CD8-positive, alpha-beta memory T cell (primary cell): ENCODE results near the gene LONP1. TPM values are rescaled to one million over a fixed set of nuclear protein-coding genes. Genes with fewer than 3 reads are reported as not detected.
"Not testable (repeated sequence)": the region's sequence is repeated elsewhere in the genome, so short reads cannot be mapped to it uniquely, and the experiment has no call there.

ENCODE experiments used
- CTCF ChIA-PET: fragments of 350-600 bp; sonication (Branson Sonifier 250); formaldehyde crosslinking; loops from one replicate; lab custom pipeline; 2021; ENCODE audit warnings: antibody characterized with exemption; lab: Charles Lee
- POLR2A ChIA-PET: fragments of 350-600 bp; sonication (Branson Sonifier 250); formaldehyde crosslinking; loops from one replicate; lab custom pipeline; 2021; ENCODE audit warnings: antibody characterized with exemption; lab: Charles Lee
- DNase-seq, 5 donors: peaks; one replicate each; pipeline versions ENCODE4 v3.0.0 to v3.0.0-alpha.2; 2020 to 2022; ENCODE audit warnings: mixed read lengths in 1 of 5
- H3K27ac ChIP-seq: one replicate; pipeline ENCODE4 v1.7.0; 2013; ENCODE audit warnings: low read depth, mild to moderate bottlenecking, low read length, moderate library complexity
- H3K27me3 ChIP-seq: 2 replicates; pipeline ENCODE4 v1.7.0; 2013; ENCODE audit warnings: low read length, mild to moderate bottlenecking; ENCODE audit not compliant: insufficient read depth, poor library complexity, severe bottlenecking
- H3K36me3 ChIP-seq: 2 replicates; pipeline ENCODE4 v1.7.0; 2013; ENCODE audit warnings: mild to moderate bottlenecking, low read length, moderate library complexity; ENCODE audit not compliant: insufficient read depth
- H3K4me1 ChIP-seq: 2 replicates; pipeline ENCODE4 v1.7.0; 2013; ENCODE audit warnings: mild to moderate bottlenecking, low read length, moderate library complexity; ENCODE audit not compliant: insufficient read depth
- H3K4me3 ChIP-seq: 2 replicates; pipeline ENCODE4 v1.7.0; 2013; ENCODE audit warnings: mild to moderate bottlenecking, low read length
- H3K9me3 ChIP-seq: 2 replicates; pipeline ENCODE4 v1.7.0; 2013; ENCODE audit warnings: mild to moderate bottlenecking, low read length
- H3K27ac Mint-ChIP-seq, 8 donors: one replicate each; pipeline ENCODE4 v1.8.0; 2020 to 2021; ENCODE audit warnings: mixed read lengths in 8 of 8, mild to moderate bottlenecking in 6 of 8, inconsistent platforms in 3 of 8, moderate library complexity in 3 of 8
- H3K27me3 Mint-ChIP-seq, 2 donors: one replicate each; pipeline ENCODE4 v1.8.0; 2020 to 2021; ENCODE audit warnings: mixed read lengths in 2 of 2, mild to moderate bottlenecking in 1 of 2, moderate library complexity in 1 of 2
- H3K36me3 Mint-ChIP-seq, 3 donors: one replicate each; pipeline ENCODE4 v1.8.0; 2020 to 2021; ENCODE audit warnings: mixed read lengths in 3 of 3, inconsistent platforms in 1 of 3, mild to moderate bottlenecking in 1 of 3
- H3K4me1 Mint-ChIP-seq, 3 donors: one replicate each; pipeline ENCODE4 v1.8.0; 2020 to 2021; ENCODE audit warnings: mixed read lengths in 3 of 3, inconsistent platforms in 1 of 3, mild to moderate bottlenecking in 1 of 3
- H3K4me3 Mint-ChIP-seq, 7 donors: one replicate each; pipeline ENCODE4 v1.8.0; 2020 to 2021; ENCODE audit warnings: mixed read lengths in 7 of 7, mild to moderate bottlenecking in 6 of 7, moderate library complexity in 4 of 7, inconsistent platforms in 2 of 7
- H3K9me3 Mint-ChIP-seq, 5 donors: one replicate each; pipeline ENCODE4 v1.8.0; 2020 to 2022; ENCODE audit warnings: mixed read lengths in 5 of 5, mild to moderate bottlenecking in 3 of 5, moderate library complexity in 2 of 5, inconsistent platforms in 1 of 5
- polyA plus RNA-seq: library from polyadenylated mRNA; unstranded; fragments of 300-500 nt; fragmentation: Illumina TruSeq; gene quantifications from one replicate; pipeline ENCODE4 v1.2.3, GENCODE V29; 2021
- total RNA-seq, 2 experiments: library from RNA; stranded (reverse); gene quantifications; one replicate each; pipeline ENCODE4 v1.2.3, GENCODE V29; 2021

The LONP1 gene
- total and polyA plus RNA-seq, 3 experiments from 2014 or later = 36.0 to 204 (median 179) TPM

DNA sequence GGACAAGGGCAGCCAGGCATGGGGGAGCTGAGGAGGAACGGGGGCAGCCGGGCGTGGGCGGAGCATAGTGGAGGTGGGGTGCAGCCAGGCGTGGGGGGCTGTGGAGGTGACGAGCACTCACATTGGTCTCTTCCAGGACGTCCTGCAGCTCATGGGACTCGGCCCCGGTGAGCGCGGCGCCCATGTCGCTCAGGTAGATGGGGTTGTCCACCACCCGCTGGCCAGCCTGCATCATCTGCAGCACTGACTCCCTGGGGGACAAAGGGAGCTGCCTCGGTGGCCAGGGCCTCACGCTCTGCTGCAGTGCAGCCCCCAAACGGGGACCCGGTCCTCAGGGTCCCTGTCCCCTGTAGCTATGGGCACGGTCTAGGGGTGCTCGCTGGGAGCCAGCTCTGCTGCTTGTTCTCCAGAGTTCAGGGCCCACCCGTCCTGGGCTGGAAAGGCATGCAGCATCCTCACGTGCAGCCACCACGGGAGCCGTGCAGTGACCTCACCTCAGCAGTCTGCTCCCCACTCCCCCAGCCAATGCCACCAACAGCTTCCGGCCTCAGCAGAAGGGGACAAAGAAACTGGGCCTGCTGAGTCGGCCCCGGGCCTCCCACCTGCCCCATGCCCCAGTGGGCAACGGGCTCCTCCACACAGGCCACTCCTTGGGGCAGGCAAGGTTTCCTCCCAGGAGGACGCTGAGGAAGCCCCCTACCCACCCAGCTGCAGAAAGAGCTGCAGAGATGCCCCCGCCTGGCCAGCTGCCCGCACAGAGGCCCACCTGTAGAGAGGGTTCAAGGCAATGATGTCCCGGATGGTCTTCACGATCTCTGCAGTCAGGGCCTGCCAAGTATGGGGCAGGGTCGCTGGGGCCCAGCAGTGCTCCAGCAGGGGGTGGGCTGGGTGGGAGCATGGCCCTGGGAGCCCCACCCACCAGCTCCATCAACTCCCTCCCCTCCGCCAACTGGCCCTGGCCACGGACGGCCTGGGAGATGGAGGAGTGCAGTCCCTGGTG is 12.1 kb downstream of the LONP1 start:
- no peak overlapping the region for H3K27ac Mint-ChIP-seq
- Histone ChIP-seq H3K4me1 (no peaks in the 10 kb centered on the region), H3K9me3 (no peaks in the 10 kb centered on the region), H3K27ac (no peak overlapping the region), H3K36me3 (peaks cover 25% of the 10 kb centered on the region), H3K4me3 (no peak overlapping the region), H3K27me3 (no peaks in the 10 kb centered on the region)
- ChIA-PET CTCF (interaction anchor here (1.5 to 4.2 kb wide), 3 partner anchors 11 to 21 kb away, joined by 3 to 18 read pairs (median 4); partner anchors contain the start of gene RPL36), POLR2A (no interaction called here)
- H3K9me3 Mint-ChIP-seq = no peaks in the 10 kb centered on the region
- H3K4me1 Mint-ChIP-seq = no peaks in the 10 kb centered on the region
- H3K27me3 Mint-ChIP-seq = no peaks in the 10 kb centered on the region
- H3K36me3 Mint-ChIP-seq = peaks cover 0 to 75% (median 0%) of the 10 kb centered on the region in 3 donors
- no peak overlapping the region for H3K4me3 Mint-ChIP-seq
- no peak for DNase-seq

DNA sequence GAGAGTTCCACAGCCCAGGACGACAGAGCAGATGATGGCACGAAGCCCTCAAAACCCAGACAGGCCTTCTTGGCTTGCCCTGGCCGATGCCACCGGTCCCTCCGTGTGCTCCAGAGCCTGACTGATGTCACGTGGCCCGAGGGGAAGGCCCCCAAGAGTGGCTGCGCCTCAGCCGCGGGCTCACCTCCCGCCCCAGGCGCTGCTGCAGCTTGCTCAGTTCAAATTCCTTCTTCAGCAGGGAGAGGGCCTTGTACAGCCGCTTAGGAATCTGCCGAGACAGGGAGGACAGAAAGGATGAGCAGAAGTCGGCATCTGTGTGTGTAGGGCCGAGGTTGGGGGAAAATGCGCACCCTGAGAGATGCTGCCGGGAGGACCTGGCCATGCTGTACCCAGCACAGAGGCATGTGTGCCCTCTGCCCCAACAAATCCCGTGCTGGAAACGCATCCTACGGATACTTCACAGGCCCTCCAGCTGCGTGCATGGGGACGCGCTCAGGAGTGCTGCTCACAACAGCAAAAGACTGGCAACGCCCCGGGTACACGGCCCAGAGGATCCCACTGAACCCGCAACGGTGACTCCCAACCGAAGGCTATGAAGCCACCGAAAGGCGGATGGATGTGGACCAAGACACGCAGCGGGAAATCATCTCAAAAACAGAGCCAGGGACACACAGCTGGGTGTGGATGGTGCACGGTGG is 12.9 kb downstream of the LONP1 start:
- Mint-ChIP-seq H3K36me3 (peaks cover 0 to 70% (median 0%) of the 10 kb centered on the region in 3 donors), H3K9me3 (no peaks in the 10 kb centered on the region), H3K4me3 (no peak overlapping the region), H3K27ac (peak overlapping the region in 1 of 8 donors; percentile 27), H3K4me1 (no peaks in the 10 kb centered on the region), H3K27me3 (no peaks in the 10 kb centered on the region)
- H3K4me1 ChIP-seq = no peaks in the 10 kb centered on the region
- H3K27ac ChIP-seq = no peak overlapping the region
- H3K36me3 ChIP-seq = peaks cover 16% of the 10 kb centered on the region
- no peak overlapping the region for H3K4me3 ChIP-seq
- ChIA-PET POLR2A (no interaction called here), CTCF (interaction anchor here (1.9 to 4.2 kb wide), 2 partner anchors 17 to 20 kb away, joined by 4 to 18 read pairs; partner anchors contain the start of gene RPL36)
- no peaks in the 10 kb centered on the region for H3K27me3 ChIP-seq
- no peaks in the 10 kb centered on the region for H3K9me3 ChIP-seq
- DNase-seq = no peak

DNA sequence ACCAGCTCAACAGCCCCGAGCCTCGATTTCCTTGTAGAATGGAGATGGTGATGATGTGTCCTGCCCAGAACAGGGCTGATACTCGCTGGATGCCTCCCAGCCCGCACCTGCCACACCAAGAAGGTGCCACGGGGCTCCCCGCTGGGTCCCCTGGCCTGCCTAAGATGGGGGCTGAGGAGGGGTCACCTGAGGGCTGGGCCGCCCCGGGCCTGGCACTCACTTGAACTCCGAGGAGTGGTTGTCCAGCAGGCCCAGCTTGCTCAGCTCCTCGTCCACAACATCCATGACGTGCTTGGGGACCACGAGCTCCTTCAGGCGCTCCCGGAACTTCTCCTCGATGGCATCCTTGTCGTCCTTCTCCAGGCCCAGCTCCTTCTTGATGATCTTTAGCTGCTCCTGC is 14.4 kb downstream of the LONP1 start:
- no peaks in the 10 kb centered on the region for H3K4me1 Mint-ChIP-seq
- Histone ChIP-seq H3K36me3 (peaks cover 7% of the 10 kb centered on the region), H3K9me3 (no peaks in the 10 kb centered on the region), H3K4me3 (no peak overlapping the region), H3K27me3 (no peaks in the 10 kb centered on the region), H3K4me1 (no peaks in the 10 kb centered on the region), H3K27ac (no peak overlapping the region)
- no peak overlapping the region for H3K4me3 Mint-ChIP-seq
- ChIA-PET POLR2A (no interaction called here), CTCF (interaction anchor here (1.6 kb wide), 1 partner anchor 18 kb away, joined by 3 read pairs; no protein-coding TSS in a partner anchor)
- H3K27me3 Mint-ChIP-seq = no peaks in the 10 kb centered on the region
- no peak overlapping the region for H3K27ac Mint-ChIP-seq
- DNase-seq = no peak
- no peaks in the 10 kb centered on the region for H3K9me3 Mint-ChIP-seq
- H3K36me3 Mint-ChIP-seq = peaks cover 0 to 68% (median 3%) of the 10 kb centered on the region in 3 donors

DNA sequence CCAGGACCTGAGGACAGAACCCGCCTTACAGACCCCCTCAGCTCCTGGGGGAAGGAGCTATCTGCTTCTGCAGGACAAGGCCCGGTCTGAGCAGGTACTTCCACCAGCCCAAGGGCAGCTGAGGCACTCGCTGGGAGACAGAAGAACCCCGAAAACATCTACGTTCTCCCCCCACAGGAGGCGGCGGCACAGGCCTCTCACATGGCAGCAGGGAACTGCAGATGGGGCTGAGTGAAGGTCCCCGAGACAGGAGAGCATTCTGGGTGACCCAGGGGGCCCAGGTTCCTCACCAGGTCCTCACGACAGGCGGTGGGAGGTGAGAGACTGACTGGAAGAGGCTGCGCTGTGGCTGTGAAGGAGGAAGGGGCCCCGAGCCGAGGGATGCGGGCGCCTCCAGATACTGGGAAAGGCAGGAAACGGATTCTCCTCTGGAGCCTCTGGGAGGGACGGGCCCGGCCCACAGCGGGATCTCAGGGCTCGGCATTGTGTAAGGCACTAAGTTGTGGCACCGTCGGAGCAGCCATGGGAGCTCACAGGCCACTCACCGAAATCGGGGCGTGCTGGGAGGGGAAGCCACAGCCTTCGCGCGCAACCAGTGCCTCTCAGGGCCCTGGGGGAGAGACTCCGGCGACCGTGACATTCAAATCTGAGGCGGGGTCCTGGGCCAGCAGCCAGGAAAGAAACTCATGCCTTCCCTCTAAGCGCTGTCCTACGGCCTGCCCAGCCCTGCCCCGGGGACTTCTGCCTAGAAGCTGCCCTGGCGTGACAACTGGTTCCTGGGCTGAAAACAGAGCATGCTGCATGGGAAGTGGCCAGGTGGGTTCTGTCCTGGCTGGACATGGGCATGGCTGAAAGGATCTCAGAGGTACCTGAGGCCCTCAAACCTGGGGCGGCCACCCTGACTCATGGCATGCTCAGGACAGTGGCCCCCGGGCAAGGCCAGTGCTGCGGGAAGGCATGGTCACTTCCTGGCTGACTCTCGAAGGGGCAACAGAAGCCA is 15.8 kb downstream of the LONP1 start:
- POLR2A ChIA-PET = no interaction called here
- no peak for DNase-seq
- Histone ChIP-seq H3K27ac (no peak overlapping the region), H3K27me3 (no peaks in the 10 kb centered on the region), H3K4me3 (no peak overlapping the region), H3K9me3 (no peaks in the 10 kb centered on the region), H3K36me3 (peaks cover 8% of the 10 kb centered on the region), H3K4me1 (no peaks in the 10 kb centered on the region)
- Mint-ChIP-seq H3K27me3 (no peaks in the 10 kb centered on the region), H3K4me1 (no peaks in the 10 kb centered on the region), H3K27ac (no peak overlapping the region), H3K9me3 (no peaks in the 10 kb centered on the region), H3K4me3 (no peak overlapping the region), H3K36me3 (peaks cover 0 to 62% (median 3%) of the 10 kb centered on the region in 3 donors)
- CTCF ChIA-PET = interaction anchor here (1.6 kb wide), 1 partner anchor 17 kb away, joined by 3 read pairs; no protein-coding TSS in a partner anchor

DNA sequence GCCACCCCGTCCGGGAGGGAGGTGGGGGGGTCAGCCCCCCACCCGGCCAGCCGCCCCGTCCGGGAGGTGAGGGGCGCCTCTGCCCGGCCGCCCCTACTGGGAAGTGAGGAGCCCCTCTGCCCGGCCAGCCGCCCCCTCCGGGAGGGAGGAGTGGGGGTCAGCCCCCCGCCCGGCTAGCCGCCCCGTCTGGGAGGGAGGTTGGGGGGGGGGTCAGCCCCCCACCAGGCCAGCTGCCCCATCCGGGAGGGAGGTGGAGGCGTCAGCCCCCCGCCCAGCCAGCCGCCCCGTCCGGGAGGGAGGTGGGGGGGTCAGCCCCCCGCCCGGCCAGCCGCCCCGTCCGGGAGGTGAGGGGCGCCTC is 17.9 kb downstream of the LONP1 start:
- H3K4me1 Mint-ChIP-seq, POLR2A ChIA-PET, H3K27ac ChIP-seq, H3K9me3 Mint-ChIP-seq, H3K27me3 Mint-ChIP-seq, CTCF ChIA-PET, H3K27me3 ChIP-seq, H3K9me3 ChIP-seq, H3K27ac Mint-ChIP-seq, H3K4me3 ChIP-seq, H3K4me3 Mint-ChIP-seq, H3K4me1 ChIP-seq, DNase-seq: not testable (repeated sequence)
- H3K36me3 Mint-ChIP-seq = peaks cover 0 to 65% (median 3%) of the 10 kb centered on the region in 3 donors
- peaks cover 13% of the 10 kb centered on the region for H3K36me3 ChIP-seq

DNA sequence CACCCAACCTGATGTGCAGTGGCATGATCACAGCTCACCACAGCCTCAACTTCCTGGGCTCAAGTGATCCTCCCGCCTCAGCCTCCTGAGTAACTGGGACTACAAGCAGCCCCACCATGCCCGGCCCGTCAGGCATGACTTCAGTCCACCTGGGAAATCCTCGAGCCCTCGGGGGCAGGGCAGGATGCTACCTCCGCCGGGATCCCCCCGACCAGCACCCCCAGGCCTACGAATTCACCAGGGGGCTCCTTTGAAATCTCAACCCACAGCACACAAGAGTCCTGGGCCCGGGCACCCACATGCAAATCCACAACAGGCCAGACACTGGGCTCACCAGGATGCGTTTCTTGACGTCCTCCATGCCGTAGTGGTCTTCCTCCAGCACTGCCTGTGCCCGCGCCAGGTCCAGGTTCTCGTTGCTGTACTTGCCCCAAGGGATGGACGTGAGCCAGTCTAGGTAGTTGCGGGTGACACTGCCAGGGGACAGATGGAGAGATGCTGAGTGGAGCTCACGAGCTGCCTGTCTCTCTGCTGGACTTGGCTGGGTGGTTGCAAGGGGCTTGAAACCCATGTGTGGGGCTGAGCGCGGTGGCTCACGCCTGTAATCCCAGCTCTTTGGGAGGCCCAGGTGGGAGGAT is 19.4 kb downstream of the LONP1 start:
- CTCF ChIA-PET = interaction anchor here (1.0 to 1.4 kb wide), 2 partner anchors 10 to 11 kb away, joined by 3 to 6 read pairs; partner anchors contain the start of gene RPL36
- H3K27me3 ChIP-seq = no peaks in the 10 kb centered on the region
- H3K4me1 ChIP-seq = no peaks in the 10 kb centered on the region
- no peak for DNase-seq
- no peak overlapping the region for H3K4me3 ChIP-seq
- POLR2A ChIA-PET = interaction anchor here (1.3 kb wide), 1 partner anchor 9 kb away, joined by 4 read pairs; no protein-coding TSS in a partner anchor
- no peak overlapping the region for H3K4me3 Mint-ChIP-seq
- H3K27ac ChIP-seq = no peak overlapping the region
- no peaks in the 10 kb centered on the region for H3K4me1 Mint-ChIP-seq
- H3K9me3 ChIP-seq = no peaks in the 10 kb centered on the region
- H3K27ac Mint-ChIP-seq = peak overlapping the region in 1 of 8 donors; percentile 54
- H3K27me3 Mint-ChIP-seq = no peaks in the 10 kb centered on the region
- H3K9me3 Mint-ChIP-seq = no peaks in the 10 kb centered on the region
- peaks cover 0 to 57% (median 3%) of the 10 kb centered on the region in 3 donors for H3K36me3 Mint-ChIP-seq
- peaks cover 13% of the 10 kb centered on the region for H3K36me3 ChIP-seq
